Cardiac septum (tissue), 1 donor: ENCODE results near the gene CCDC141. TPM values are rescaled to one million over a fixed set of nuclear protein-coding genes. Genes with fewer than 3 reads are reported as not detected.
A peak's percentile ranks its signal among the peaks of the same experiment; 100 is the strongest.

Source experiments
- DNase-seq: peaks from one replicate; pipeline ENCODE4 v3.0.0-alpha.2; 2020; ENCODE audit warnings: low spot score
- intact Hi-C: fragments of 100-400 bp; cut with DNase I; formaldehyde crosslinking; loops from one replicate; pipeline ENCODE4 v1.14.0; 2022
- total RNA-seq: library from RNA; stranded (reverse); fragmentation: NEBNext Ultra II Directional; extraction: Animal tissue kit (Norgen Biotek cat#: 25700); gene quantifications from one replicate; pipeline ENCODE4 v1.2.1, GENCODE V29; 2021
- donor health status: DM: no; HTN: no; CAD: no.

The CCDC141 gene
- total RNA-seq, 1 donor from 2014 or later = 162 TPM

GRCh38 chr2:178917555-178917954 lies 132.4 kb downstream of the CCDC141 start:
- intact Hi-C loops = loop anchor here (5.0 kb wide), 1 partner anchor 215 kb away; no protein-coding TSS in a partner anchor
- DNase-seq = no peak

DNA sequence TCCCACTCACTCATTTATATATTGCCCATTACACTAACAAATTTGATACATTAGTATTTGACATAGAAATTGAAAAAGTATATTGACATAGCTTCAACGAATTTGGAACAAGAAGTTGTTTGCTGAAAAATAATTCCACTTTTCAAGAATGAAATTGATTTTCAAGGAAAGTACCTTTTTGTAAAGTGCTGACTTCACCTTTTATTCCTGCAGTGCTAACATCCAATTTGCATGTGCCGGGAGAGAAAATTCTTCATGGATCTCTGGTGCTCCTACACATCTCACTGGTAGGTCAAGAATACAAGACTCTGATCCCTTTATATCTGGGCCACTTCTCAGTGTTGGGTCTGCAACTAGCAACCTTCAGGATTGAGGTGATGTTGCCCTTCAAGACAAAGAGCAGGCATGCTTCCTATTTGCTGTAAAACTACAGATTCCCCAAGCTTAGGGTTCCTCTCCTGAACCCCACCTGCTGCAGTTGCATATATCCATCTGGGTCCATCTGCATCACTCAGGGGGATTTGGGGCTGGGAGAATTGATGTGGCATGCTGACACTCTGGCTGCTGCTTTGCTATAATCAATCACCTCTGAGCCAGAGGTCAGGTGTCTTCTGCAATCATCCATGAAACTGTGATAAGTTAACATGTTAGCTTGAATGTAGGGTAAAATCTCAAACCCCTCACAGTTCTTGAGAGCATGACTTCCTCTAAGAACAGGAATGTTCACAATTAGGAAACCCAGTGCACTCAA lies 134.3 kb downstream of the CCDC141 start:
- intact Hi-C loops = loop anchor here (5.0 kb wide), 1 partner anchor 217 kb away; no protein-coding TSS in a partner anchor
- no peak for DNase-seq

DNA sequence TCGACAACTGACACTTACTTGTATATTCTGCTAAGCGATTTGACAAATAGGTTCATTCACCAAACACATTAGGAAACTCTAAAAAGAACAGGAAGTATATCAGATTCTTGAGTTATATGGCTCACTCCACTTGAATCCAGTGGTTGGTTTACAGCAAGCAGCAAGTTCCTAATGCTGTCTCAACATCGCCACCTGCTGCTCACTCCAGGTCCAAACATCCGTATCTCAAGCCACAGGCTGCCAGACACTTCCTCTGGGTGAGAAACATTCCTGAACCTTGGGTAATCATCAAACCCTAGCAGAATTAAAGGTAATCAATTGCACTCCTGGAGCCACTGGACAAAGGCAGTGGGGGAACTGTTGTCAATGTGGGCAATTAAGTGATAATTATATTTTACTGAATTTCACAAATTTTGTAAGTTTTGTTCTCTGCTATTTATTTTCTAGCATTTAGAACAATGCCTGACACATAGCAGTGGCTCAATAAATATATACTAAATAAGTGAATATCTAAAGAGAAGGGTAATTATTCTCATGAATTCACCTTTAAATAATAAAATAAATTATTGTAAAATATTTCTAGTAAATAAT lies 135.6 kb downstream of the CCDC141 start:
- intact Hi-C loops = loop anchor here (1.0 kb wide), 1 partner anchor 118 kb away; no protein-coding TSS in a partner anchor

GRCh38 chr2:178913049-178913441 lies 136.9 kb downstream of the CCDC141 start:
- DNase-seq = no peak
- intact Hi-C loops = loop anchor here (2.0 kb wide), 1 partner anchor 20 kb away; no protein-coding TSS in a partner anchor

More for the DNA sequence above, 135.6 kb downstream of the CCDC141 start:
- peak; percentile 82 for DNase-seq

- intact Hi-C loops = loop anchor here (2.0 kb wide), 1 partner anchor 20 kb away; no protein-coding TSS in a partner anchor
These were observed 137.4 kb downstream of the CCDC141 start for GRCh38 chr2:178912416-178913048.

DNA sequence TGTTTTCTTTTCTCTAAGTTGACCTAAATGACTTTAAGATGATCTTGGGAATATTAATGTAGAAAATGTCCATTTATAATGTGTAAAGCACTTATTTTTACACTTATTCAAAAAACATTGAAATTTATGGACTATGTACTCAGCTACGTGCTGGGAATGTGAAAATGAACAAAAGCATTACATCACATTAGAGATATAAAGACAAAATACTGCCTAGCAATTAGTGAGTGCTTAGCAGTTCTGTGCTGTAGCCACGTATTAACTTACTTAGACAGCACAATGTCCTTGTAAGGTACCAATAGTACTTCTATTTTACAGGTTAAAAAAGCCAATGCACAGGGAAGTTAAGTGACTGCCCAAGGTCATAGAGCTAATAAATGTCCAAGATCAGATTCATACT lies 138.9 kb downstream of the CCDC141 start:
- no peak for DNase-seq
- intact Hi-C loops = no loop called here

More at GRCh38 chr2:178912416-178913048, 137.4 kb downstream of the CCDC141 start:
- no peak for DNase-seq

GRCh38 chr2:178910005-178910404 lies 139.9 kb downstream of the CCDC141 start:
- intact Hi-C loops = no loop called here
- DNase-seq = no peak

DNA sequence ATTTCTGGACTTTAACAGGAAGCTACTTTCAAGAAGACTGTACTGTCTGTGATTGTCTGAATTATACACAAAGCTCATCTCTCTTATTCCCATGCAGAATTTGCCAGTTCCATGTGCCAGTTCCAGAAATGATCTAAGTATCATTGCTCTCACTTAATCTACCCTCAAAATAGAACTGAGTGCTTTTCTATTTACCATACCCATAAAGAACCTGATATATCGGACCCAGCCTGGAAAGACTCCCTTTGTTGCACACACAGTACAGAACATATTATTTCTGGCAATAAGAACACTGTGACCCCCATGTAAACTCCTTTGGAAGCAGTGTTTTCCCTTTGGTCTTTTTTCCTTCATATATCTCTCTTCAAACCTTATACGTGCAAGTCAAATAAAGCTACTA lies 140.4 kb downstream of the CCDC141 start:
- no peak for DNase-seq
- intact Hi-C loops = no loop called here

DNA sequence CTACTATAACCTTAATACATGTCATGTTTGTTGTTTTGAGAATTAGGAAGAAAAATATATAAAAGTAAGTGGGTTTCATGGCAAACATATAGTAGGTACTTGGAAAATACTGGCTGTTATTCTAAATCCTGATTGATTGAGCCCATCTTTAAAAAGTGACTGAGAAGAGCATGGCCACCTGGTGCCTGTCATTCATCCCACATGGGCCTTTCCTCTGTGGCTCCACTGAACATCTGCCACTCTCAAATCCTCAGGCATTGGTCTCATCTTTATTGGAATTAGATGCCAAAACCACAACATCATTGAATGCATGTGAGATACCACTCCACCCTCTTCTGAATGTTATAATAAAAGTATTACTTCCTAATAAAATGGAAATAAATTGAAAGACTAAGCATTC lies 141.1 kb downstream of the CCDC141 start:
- intact Hi-C loops = no loop called here
- no peak for DNase-seq

- intact Hi-C loops = no loop called here
- DNase-seq = no peak
These were observed 144.7 kb downstream of the CCDC141 start for GRCh38 chr2:178905261-178905660.

DNA sequence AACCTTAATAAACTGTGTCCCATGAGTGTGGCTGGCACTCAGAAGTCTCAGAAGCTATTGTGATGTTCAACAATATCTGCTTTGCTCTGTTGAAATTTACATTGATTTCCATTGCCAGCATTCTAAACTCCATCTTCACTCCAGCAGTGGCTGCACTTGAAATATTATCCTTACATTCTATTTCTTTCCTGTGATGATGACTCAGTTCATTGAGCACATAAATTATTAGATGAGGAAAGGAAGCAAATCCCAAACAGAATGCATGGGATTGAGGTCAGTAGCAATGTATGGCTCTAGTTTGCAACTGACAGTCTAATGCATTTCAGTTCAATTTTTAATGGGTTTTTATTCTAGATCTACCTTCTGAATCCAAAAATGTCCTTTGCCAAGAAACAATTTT lies 150.3 kb downstream of the CCDC141 start:
- DNase-seq = no peak
- intact Hi-C loops = no loop called here

- no peak for DNase-seq
- intact Hi-C loops = no loop called here
These were observed 154.1 kb downstream of the CCDC141 start for GRCh38 chr2:178895872-178896271.

DNA sequence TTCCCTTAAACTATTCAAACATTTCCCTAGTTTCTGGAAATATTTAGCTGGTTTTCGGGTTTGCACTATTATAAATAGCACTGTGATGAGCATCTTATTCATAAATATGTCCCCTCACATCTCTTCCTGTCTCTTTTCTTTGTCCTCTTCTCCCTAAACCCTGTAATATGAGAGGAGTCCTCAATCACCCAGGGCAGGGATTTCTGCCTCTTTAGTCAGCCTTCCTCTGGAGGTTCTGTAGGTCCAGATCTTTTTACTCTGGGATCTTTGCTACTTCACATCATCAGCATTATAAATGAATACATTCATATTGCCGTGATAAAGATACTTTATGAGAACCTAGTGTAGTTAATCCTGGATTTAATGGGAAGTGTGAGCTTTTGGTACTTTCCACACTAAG lies 154.8 kb downstream of the CCDC141 start:
- intact Hi-C loops = no loop called here
- no peak for DNase-seq

DNA sequence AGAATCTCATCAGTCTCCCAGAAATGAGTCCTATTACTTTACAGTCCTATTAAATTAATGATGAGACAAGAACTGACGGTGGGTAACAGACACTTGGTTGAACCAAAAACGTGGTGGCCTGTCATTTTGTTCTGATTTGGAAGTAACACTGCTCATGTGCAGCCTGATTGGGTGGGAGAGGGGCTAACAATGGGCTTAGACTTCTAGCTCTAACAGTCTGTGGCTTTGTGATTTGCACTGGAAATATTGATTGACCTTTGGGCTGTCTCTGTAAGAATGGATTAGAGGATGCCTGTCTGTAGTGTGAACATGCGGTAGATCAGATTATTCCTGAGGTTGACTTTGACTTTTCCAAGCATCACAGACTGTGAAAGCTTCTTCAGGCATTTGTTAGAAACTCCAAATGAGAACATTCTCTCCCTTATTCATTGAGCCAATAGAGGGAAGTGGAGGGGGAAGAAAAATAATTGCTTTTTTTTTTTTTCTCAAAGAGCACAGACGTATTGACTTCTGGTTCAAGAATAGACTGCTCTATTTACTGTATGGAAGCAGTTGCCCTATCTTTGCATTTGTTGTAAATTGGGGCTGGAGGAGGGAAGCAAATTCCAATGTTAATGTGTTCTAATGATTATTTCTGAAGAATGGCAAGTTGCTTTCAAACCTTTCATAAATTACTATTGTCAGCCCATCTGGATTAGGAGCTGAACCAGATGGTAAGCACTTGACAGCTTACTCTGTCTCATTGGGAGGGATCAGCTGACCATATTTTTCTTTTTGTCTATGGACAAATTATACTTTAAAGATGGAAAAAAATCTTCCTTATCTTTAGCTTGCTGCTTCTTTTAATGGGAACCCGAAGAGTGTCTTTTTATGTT lies 156.9 kb downstream of the CCDC141 start:
- intact Hi-C loops = loop anchor here (2.0 kb wide), 1 partner anchor 20 kb away; no protein-coding TSS in a partner anchor
- no peak for DNase-seq

DNA sequence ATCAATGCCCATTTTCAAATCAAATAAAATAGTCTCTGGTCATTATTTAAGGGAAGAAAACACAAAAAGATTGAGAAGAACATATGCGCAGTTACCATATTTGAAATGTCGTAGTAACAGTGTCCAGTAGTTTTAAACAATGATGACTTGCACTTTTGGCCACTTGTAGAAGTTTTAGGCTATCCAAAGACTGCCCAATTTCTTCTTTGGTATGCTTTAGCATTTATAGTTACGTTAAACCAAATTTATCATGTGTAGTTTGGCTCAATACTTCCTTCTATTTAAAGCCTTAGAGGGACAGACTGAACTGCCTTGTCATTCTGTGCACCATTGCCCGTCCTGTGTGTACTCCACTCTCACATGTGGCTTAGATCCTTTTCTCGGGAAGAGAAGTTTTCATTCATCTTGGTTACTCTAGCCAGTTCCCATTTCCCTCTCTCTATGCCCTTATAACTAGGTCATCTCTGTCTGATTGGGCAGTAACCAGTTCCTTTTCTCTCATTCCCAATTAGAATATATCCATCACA lies 157.9 kb downstream of the CCDC141 start:
- intact Hi-C loops = loop anchor here (2.0 kb wide), 2 partner anchors 21 to 29 kb away; no protein-coding TSS in a partner anchor
- no peak for DNase-seq

DNA sequence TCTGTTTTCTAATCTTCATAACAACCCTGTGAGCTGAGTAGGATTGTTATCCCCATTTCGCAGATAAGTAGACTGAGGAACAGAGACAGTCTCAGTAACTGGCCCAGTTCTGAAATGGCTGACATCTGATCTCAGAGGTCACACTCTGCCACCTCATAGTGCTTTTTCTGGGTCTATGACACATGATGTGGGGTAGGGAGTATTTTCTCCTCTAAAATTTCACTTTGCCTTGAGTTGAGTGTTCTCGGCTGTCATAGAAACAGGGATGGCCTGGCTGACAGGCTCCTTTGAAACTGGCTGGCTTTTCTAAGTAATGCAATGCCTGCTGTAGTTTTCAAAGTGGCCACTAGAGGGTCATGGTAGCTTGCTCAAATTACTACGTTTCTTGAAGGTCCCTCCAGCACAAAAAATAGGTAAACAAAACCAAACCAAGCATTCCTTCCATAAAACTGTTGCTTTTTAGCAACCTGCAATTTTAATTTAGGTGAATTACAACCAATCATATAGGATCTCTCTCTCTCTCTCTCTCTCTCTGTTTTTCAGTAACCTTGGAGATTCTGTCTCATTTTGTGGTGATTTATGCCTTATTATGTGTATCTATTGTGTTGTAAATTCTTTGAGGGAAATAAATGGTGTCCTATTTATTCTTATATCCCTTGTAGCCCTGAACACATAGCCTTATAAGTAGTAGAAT lies 158.5 kb downstream of the CCDC141 start:
- intact Hi-C loops = loop anchor here (2.0 kb wide), 1 partner anchor 29 kb away; no protein-coding TSS in a partner anchor
- no peak for DNase-seq

DNA sequence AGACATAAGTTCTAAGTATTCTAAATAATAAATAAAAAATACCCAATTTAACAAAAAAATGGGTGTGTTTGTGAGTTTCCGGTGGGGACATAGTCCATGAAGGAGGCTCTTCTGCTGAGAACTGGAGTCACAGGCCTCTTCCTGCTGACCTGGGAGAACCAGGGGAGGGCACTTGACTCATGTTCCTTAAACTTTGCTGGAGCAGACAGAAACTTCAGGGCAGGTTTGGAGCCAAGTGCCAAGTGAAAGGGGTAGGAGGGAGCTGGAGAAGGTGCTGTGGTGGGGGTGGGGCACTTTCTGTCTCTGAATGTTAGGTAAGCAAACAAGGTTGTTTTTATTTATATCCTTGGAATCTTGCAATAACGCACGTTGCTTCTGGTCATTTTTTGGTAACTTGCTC lies 163.9 kb downstream of the CCDC141 start:
- no peak for DNase-seq

DNA sequence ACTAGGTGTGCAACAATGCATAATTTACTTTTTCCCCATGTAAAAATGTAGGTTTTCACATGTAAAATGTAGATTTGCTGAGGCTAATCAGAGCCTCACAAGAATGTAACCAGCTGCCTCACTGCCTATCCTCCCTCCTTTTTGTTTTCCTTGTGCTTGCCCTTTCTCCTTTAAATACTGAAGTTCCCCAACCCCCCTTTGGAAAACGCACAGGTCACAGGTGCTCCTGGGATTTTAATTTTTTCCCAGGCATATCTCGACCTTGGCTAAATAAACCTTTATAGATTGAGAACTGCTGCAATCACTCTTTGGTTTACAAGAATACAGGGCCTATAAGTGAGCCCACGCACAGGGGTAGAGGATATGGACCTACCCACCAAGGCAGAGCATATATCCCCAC lies 165.5 kb downstream of the CCDC141 start:
- DNase-seq = no peak
- intact Hi-C loops = loop anchor here (5.0 kb wide), 1 partner anchor 57 kb away; no protein-coding TSS in a partner anchor

More for the DNA sequence above, 163.9 kb downstream of the CCDC141 start:
- intact Hi-C loops = no loop called here
